Progenitor cell of endocrine pancreas (in vitro differentiated cells): ENCODE measurements around the gene HOXC9. TPM values are rescaled to one million over a fixed set of nuclear protein-coding genes. Genes with fewer than 3 reads are reported as not detected.

Experiments
- DNase-seq: peaks from one replicate; pipeline ENCODE4 v3.0.0; 2021; ENCODE audit warnings: low spot score; ENCODE audit not compliant: unreplicated experiment
- H3K27ac Mint-ChIP-seq: 2 replicates; pipeline ENCODE4 v1.8.0; 2021; ENCODE audit warnings: mild to moderate bottlenecking, moderate library complexity, mixed read lengths
- H3K27me3 Mint-ChIP-seq: 2 replicates; pipeline ENCODE4 v1.8.0; 2021; ENCODE audit warnings: mixed read lengths
- H3K36me3 Mint-ChIP-seq: 2 replicates; pipeline ENCODE4 v1.8.0; 2022; ENCODE audit warnings: mixed read lengths; ENCODE audit not compliant: insufficient read depth
- H3K4me1 Mint-ChIP-seq: 2 replicates; pipeline ENCODE4 v1.8.0; 2021; ENCODE audit warnings: low read depth, mixed read lengths
- H3K4me3 Mint-ChIP-seq: 2 replicates; pipeline ENCODE4 v1.8.0; 2021; ENCODE audit warnings: low read depth, mild to moderate bottlenecking, moderate library complexity, mixed read lengths
- H3K9me3 Mint-ChIP-seq: 2 replicates; pipeline ENCODE4 v1.8.0; 2021; ENCODE audit warnings: low read depth, mixed read lengths
- total RNA-seq: library from RNA; stranded (reverse); gene quantifications from 2 replicates; pipeline ENCODE4 v1.2.1, GENCODE V29; 2021
- TF ChIP-seq, protein P1 (sequence below): fragments of 200-600 bp; sonication (generic); IDR thresholded peaks from one replicate; pipeline ENCODE4 v1.5.0; 2021; ENCODE audit warnings: antibody characterized with exemption, mild to moderate bottlenecking; ENCODE audit not compliant: unreplicated experiment

Gene HOXC9
- total RNA-seq, 1 donor from 2014 or later = not detected

DNA sequence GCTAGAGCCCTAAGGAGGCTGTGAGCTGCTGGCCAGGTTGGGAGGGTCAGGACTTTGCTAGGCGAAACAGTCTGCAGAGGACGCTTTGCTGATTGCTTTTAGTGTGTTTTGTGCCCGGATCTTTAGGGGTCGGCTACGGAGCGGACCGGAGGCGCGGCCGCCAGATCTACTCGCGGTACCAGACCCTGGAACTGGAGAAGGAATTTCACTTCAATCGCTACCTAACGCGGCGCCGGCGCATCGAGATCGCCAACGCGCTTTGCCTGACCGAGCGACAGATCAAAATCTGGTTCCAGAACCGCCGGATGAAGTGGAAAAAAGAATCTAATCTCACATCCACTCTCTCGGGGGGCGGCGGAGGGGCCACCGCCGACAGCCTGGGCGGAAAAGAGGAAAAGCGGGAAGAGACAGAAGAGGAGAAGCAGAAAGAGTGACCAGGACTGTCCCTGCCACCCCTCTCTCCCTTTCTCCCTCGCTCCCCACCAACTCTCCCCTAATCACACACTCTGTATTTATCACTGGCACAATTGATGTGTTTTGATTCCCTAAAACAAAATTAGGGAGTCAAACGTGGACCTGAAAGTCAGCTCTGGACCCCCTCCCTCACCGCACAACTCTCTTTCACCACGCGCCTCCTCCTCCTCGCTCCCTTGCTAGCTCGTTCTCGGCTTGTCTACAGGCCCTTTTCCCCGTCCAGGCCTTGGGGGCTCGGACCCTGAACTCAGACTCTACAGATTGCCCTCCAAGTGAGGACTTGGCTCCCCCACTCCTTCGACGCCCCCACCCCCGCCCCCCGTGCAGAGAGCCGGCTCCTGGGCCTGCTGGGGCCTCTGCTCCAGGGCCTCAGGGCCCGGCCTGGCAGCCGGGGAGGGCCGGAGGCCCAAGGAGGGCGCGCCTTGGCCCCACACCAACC, 29.8 kb downstream of the HOXC9 start:
- TF ChIP-seq, protein P1, sequence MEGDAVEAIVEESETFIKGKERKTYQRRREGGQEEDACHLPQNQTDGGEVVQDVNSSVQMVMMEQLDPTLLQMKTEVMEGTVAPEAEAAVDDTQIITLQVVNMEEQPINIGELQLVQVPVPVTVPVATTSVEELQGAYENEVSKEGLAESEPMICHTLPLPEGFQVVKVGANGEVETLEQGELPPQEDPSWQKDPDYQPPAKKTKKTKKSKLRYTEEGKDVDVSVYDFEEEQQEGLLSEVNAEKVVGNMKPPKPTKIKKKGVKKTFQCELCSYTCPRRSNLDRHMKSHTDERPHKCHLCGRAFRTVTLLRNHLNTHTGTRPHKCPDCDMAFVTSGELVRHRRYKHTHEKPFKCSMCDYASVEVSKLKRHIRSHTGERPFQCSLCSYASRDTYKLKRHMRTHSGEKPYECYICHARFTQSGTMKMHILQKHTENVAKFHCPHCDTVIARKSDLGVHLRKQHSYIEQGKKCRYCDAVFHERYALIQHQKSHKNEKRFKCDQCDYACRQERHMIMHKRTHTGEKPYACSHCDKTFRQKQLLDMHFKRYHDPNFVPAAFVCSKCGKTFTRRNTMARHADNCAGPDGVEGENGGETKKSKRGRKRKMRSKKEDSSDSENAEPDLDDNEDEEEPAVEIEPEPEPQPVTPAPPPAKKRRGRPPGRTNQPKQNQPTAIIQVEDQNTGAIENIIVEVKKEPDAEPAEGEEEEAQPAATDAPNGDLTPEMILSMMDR = no peak
- Mint-ChIP-seq H3K27ac (peak overlapping the region; percentile 68), H3K9me3 (no peaks in the 10 kb centered on the region), H3K4me3 (peak overlapping the region; percentile 14), H3K36me3 (no peaks in the 10 kb centered on the region), H3K4me1 (peaks cover 19% of the 10 kb centered on the region), H3K27me3 (peaks cover 84% of the 10 kb centered on the region)
- no peak for DNase-seq

- Mint-ChIP-seq H3K36me3 (no peaks in the 10 kb centered on the region), H3K9me3 (no peaks in the 10 kb centered on the region), H3K27me3 (peaks cover 84% of the 10 kb centered on the region), H3K4me3 (no peak overlapping the region), H3K27ac (no peak overlapping the region), H3K4me1 (peaks cover 22% of the 10 kb centered on the region)
- no peak for DNase-seq
- TF ChIP-seq, protein P1 = no peak
Measured at GRCh38 chr12:54030442-54030801, 30.5 kb downstream of the HOXC9 start.

- TF ChIP-seq, protein P1 = peak; percentile 11
- peak overlapping the region; percentile 37 for H3K27ac Mint-ChIP-seq
- peaks cover 22% of the 10 kb centered on the region for H3K4me1 Mint-ChIP-seq
- H3K9me3 Mint-ChIP-seq = no peaks in the 10 kb centered on the region
- H3K36me3 Mint-ChIP-seq = no peaks in the 10 kb centered on the region
- peak overlapping the region; percentile 11 for H3K4me3 Mint-ChIP-seq
- no peak for DNase-seq
- H3K27me3 Mint-ChIP-seq = peaks cover 84% of the 10 kb centered on the region
Measured at GRCh38 chr12:54030889-54031471, 31.0 kb downstream of the HOXC9 start.

DNA sequence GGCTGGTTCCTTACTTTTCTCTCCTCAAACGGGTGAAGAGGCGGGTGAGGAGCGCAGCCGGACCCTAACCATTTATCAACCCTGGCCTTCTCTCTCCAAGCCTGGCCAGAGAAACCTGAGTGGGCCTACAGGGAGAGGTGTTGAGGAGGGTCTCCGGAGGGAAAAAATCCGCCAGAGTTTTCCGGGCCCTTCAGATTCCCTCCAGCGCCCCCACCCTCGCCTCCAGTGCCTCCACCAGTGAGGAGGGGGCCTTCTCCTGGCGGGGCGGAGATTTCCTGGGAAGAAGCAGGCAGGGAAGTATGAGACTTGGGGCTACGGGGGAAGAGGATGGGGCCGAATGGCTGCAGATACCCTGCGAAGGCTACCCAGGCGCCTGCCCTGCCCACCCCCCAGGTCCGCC, 31.5 kb downstream of the HOXC9 start:
- Mint-ChIP-seq H3K36me3 (no peaks in the 10 kb centered on the region), H3K9me3 (no peaks in the 10 kb centered on the region)
- no peak for DNase-seq

GRCh38 chr12:54032086-54032619, 32.2 kb downstream of the HOXC9 start:
- Mint-ChIP-seq H3K4me3 (no peak overlapping the region), H3K4me1 (peaks cover 22% of the 10 kb centered on the region), H3K36me3 (no peaks in the 10 kb centered on the region), H3K27me3 (peaks cover 84% of the 10 kb centered on the region), H3K27ac (no peak overlapping the region), H3K9me3 (no peaks in the 10 kb centered on the region)
- TF ChIP-seq, protein P1 = no peak
- no peak for DNase-seq

More for the DNA sequence above, 31.5 kb downstream of the HOXC9 start:
- TF ChIP-seq, protein P1 = peak; percentile 3
- H3K4me1 Mint-ChIP-seq = peaks cover 22% of the 10 kb centered on the region
- peaks cover 84% of the 10 kb centered on the region for H3K27me3 Mint-ChIP-seq
- H3K4me3 Mint-ChIP-seq = no peak overlapping the region
- no peak overlapping the region for H3K27ac Mint-ChIP-seq
